ENCODE results near the gene CDK5R1. TPM values are rescaled to one million over a fixed set of nuclear protein-coding genes. Genes with fewer than 3 reads are reported as not detected.
"Not testable (repeated sequence)": the region's sequence is repeated elsewhere in the genome, so short reads cannot be mapped to it uniquely, and the experiment has no call there.

Gene CDK5R1
- polyA plus RNA-seq, 1 experiment: 0.22 TPM

DNA sequence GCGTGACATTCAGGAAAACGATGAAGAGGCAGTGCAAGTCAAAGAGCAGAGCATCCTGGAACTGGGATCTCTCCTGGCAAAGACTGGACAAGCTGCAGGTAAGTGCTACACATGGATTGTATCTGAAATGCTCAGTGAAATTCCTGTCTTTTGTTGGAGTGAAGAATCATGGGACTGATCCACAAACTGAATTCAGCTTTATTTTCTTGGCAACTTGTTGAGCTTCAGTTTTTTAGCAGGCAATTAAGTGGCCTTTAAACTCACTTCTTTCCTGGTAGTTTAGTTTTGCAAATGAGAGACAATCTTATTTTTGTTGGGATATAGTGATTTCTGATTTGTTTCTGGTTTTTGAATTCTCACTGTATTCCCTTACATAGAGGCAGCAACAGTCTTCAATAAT is 39.8 kb upstream of the CDK5R1 start:
- Histone ChIP-seq H3K27me3 (ENCODE audit: control insufficient read depth, insufficient read depth, low read length) (peaks cover 4% of the 10 kb centered on the region), H3K27ac (ENCODE audit: low read depth, low read length) (no peak overlapping the region), H3K4me3 (ENCODE audit: low read depth, low read length) (no peak overlapping the region), H3K9me3 (ENCODE audit: control insufficient read depth, insufficient read depth, low read length) (no peaks in the 10 kb centered on the region; the same call in 1 of the 2 replicates)
- ChIA-PET CTCF (interaction anchor here (8.5 kb wide), 1 partner anchor 16 kb away, joined by 132 read pairs; no protein-coding TSS in a partner anchor), POLR2A (interaction anchor here (0.8 kb wide), 1 partner anchor 37 kb away, joined by 10 read pairs; no protein-coding TSS in a partner anchor)
- TF ChIP-seq, protein P1, sequence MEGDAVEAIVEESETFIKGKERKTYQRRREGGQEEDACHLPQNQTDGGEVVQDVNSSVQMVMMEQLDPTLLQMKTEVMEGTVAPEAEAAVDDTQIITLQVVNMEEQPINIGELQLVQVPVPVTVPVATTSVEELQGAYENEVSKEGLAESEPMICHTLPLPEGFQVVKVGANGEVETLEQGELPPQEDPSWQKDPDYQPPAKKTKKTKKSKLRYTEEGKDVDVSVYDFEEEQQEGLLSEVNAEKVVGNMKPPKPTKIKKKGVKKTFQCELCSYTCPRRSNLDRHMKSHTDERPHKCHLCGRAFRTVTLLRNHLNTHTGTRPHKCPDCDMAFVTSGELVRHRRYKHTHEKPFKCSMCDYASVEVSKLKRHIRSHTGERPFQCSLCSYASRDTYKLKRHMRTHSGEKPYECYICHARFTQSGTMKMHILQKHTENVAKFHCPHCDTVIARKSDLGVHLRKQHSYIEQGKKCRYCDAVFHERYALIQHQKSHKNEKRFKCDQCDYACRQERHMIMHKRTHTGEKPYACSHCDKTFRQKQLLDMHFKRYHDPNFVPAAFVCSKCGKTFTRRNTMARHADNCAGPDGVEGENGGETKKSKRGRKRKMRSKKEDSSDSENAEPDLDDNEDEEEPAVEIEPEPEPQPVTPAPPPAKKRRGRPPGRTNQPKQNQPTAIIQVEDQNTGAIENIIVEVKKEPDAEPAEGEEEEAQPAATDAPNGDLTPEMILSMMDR (IDR thresholded peaks at IDR 0.05; ENCODE audit: low read depth, low read length): no peak
- DNase-seq (ENCODE audit: low read depth, low spot score): no peak

DNA sequence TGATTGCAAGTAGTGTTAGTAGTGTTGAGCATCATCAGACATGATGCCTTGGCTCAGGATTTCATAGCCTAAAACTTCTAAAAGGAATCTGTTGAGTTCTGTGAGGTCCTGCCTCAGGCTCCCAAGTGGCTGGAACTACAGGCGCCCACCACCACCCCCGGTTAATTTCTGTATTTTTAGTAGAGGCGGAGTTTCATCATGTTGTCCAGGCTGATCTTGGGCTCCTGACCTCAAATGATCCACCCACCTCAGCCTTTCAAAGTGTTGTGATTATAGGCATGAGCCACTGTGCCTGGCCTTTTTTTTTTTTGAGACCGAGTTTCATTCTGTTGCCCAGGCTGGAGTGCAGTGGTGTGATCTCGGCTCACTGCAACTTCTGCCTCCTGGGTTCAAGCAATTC is 36.8 kb upstream of the CDK5R1 start:
- no peak for DNase-seq (ENCODE audit: low read depth, low spot score)
- no peaks in the 10 kb centered on the region for H3K27me3 ChIP-seq (ENCODE audit: control insufficient read depth, insufficient read depth, low read length)
- ChIA-PET POLR2A (no interaction called here), CTCF (interaction anchor here (8.5 kb wide), 1 partner anchor 13 kb away, joined by 132 read pairs; no protein-coding TSS in a partner anchor)
- TF ChIP-seq, protein P1 (IDR thresholded peaks at IDR 0.05; ENCODE audit: low read depth, low read length): no peak
- no peak overlapping the region for H3K27ac ChIP-seq (ENCODE audit: low read depth, low read length)
- H3K9me3 ChIP-seq (ENCODE audit: control insufficient read depth, insufficient read depth, low read length): no peaks in the 10 kb centered on the region
- no peak overlapping the region for H3K4me3 ChIP-seq (ENCODE audit: low read depth, low read length)

DNA sequence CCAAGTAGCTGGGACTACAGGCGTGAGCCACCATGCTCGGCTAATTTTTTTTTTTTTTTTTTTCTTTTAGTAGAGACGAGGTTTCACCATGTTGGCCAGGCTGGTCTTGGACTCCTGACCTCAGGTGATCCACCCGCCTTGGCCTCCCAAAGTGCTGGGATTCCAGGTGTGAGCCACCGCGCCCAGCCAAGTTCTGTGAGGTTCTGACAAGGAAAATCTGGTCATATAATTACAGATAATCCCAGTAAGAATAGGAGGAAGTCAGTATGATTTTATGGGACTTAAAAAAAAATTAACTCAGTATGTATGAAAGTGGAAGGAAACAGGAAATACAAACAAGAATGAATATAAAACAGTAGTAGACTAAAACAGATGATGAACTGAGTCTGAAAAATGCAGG is 36.4 kb upstream of the CDK5R1 start:
- H3K4me3 ChIP-seq (ENCODE audit: low read depth, low read length); H3K27ac ChIP-seq (ENCODE audit: low read depth, low read length); POLR2A ChIA-PET; DNase-seq (ENCODE audit: low read depth, low spot score); H3K9me3 ChIP-seq (ENCODE audit: control insufficient read depth, insufficient read depth, low read length); H3K27me3 ChIP-seq (ENCODE audit: control insufficient read depth, insufficient read depth, low read length): not testable (repeated sequence)
- CTCF ChIA-PET: interaction anchor here (8.5 kb wide), 1 partner anchor 13 kb away, joined by 132 read pairs; no protein-coding TSS in a partner anchor

DNA sequence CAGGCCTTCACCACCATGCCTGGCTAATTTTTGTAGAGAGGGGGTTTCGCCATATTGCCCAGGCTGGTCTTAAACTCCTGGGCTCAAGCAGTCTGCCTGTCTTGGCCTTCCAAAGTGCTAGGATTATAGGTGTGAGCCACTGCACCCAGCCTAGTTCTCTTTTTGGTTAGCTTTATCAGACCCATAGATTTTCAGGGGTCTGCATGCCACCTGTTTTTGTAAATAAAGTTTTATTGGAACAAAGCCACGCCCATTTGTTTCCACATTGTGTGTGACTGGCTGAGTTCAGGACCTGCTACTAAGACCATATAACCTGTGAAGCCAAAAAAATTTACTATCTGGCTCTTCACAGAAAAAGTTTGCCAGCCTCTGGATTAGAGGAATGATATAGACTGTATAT is 34.9 kb upstream of the CDK5R1 start:
- TF ChIP-seq, protein P1 (IDR thresholded peaks at IDR 0.05; ENCODE audit: low read depth, low read length): no peak
- CTCF ChIA-PET: no interaction called here

GRCh38 chr17:32452281-32452680 is 34.5 kb upstream of the CDK5R1 start:
- ChIA-PET CTCF (interaction anchor here (2.3 to 2.9 kb wide), 2 partner anchors 8 to 10 kb away, joined by 19 to 39 read pairs; partner anchors contain the start of gene PSMD11), POLR2A (no interaction called here)
- Histone ChIP-seq H3K9me3 (ENCODE audit: control insufficient read depth, insufficient read depth, low read length) (no peaks in the 10 kb centered on the region), H3K4me3 (ENCODE audit: low read depth, low read length) (no peak overlapping the region), H3K27ac (ENCODE audit: low read depth, low read length) (no peak overlapping the region), H3K27me3 (ENCODE audit: control insufficient read depth, insufficient read depth, low read length) (no peaks in the 10 kb centered on the region)
- TF ChIP-seq, protein P1 (IDR thresholded peaks at IDR 0.05; ENCODE audit: low read depth, low read length): no peak
- no peak for DNase-seq (ENCODE audit: low read depth, low spot score)

More for the DNA sequence above, 34.9 kb upstream of the CDK5R1 start:
- POLR2A ChIA-PET: no interaction called here
- Histone ChIP-seq H3K4me3 (ENCODE audit: low read depth, low read length) (no peak overlapping the region), H3K27ac (ENCODE audit: low read depth, low read length) (no peak overlapping the region), H3K9me3 (ENCODE audit: control insufficient read depth, insufficient read depth, low read length) (no peaks in the 10 kb centered on the region), H3K27me3 (ENCODE audit: control insufficient read depth, insufficient read depth, low read length) (no peaks in the 10 kb centered on the region)
- no peak for DNase-seq (ENCODE audit: low read depth, low spot score)
